ENCODE results near the gene SH3PXD2A.

The SH3PXD2A gene

DNA sequence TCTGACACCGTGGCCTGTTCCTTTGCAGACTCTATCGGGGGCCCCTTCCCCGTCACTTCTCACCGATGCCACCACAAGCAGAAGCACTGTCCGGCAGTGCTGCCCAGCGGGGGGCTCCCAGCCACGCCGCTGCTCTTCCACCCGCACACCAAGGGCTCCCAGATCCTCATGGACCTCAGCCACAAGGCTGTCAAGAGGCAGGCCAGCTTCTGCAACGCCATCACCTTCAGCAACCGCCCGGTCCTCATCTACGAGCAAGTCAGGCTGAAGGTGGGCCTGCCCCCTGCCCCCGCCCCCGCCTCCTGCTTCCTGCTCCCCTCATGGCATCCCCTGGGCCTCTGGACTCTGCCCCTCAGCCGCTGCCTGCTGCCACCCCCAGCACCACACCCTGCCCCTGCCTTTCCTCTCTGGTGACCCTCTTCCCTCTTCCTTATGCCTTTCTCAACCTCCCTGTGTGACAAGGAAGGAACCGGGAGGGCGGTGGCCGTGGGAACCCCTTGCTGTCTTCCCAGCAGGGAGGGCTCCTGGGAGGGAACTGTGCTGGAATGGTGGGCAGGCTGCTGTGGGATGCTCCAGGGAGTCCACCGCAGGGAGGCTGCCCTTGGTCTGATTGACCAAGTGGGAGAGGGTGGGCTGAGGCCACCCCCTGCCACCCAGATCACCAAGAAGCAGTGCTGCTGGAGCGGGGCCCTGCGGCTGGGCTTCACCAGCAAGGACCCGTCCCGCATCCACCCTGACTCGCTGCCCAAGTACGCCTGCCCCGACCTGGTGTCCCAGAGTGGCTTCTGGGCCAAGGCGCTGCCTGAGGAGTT is 284.3 kb downstream of the SH3PXD2A start:
- H3K27me3 ChIP-seq (ENCODE audit: insufficient read depth, low read depth), result no peaks in the 10 kb centered on the region
- TF ChIP-seq, protein P1, sequence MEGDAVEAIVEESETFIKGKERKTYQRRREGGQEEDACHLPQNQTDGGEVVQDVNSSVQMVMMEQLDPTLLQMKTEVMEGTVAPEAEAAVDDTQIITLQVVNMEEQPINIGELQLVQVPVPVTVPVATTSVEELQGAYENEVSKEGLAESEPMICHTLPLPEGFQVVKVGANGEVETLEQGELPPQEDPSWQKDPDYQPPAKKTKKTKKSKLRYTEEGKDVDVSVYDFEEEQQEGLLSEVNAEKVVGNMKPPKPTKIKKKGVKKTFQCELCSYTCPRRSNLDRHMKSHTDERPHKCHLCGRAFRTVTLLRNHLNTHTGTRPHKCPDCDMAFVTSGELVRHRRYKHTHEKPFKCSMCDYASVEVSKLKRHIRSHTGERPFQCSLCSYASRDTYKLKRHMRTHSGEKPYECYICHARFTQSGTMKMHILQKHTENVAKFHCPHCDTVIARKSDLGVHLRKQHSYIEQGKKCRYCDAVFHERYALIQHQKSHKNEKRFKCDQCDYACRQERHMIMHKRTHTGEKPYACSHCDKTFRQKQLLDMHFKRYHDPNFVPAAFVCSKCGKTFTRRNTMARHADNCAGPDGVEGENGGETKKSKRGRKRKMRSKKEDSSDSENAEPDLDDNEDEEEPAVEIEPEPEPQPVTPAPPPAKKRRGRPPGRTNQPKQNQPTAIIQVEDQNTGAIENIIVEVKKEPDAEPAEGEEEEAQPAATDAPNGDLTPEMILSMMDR (conservative IDR thresholded peaks at IDR 0.05; ENCODE audit: low read depth, low read length), result no peak

DNA sequence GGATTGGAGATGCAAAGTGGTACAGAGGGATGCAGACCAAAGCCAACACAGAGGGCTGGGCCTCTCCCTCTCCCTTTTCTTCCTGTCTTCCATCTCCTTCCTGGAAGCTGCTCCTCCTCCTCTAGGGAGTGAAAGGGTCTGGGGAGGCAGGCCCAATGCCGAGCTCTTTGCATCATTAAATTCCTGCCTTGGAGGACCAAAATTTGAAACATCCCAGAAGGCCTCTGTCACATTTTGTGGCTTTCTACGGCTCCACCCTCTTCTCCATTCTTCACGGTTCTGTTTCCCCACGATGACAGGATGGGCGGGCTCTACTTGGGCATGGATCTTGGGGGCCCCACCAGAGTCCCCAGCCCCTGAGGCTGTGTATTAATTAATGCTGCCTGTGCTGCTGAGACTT is 285.5 kb downstream of the SH3PXD2A start:
- Histone ChIP-seq H3K27me3 (ENCODE audit: insufficient read depth, low read depth) (no peaks in the 10 kb centered on the region), H3K4me2 (no peak overlapping the region), H3K79me2 (ENCODE audit: insufficient read depth, low read depth) (no peaks in the 10 kb centered on the region), H3K4me1 (ENCODE audit: low read depth, poor library complexity, severe bottlenecking) (no peaks in the 10 kb centered on the region), H3K36me3 (ENCODE audit: insufficient read depth) (no peaks in the 10 kb centered on the region), H2AFZ (ENCODE audit: low read depth) (no peak overlapping the region), H3K9ac (no peak overlapping the region), H4K20me1 (ENCODE audit: insufficient read depth) (no peaks in the 10 kb centered on the region), H3K4me3 (IDR thresholded peaks at IDR 0.05; ENCODE audit: insufficient read depth, low read depth, low read length) (no peak overlapping the region), H3K27ac (no peak overlapping the region)
- TF ChIP-seq, protein P1 (conservative IDR thresholded peaks at IDR 0.05; ENCODE audit: low read depth, low read length), result no peak

More for the DNA sequence above, 284.3 kb downstream of the SH3PXD2A start:
- H3K9ac ChIP-seq, result no peak overlapping the region
- no peaks in the 10 kb centered on the region for H3K79me2 ChIP-seq (ENCODE audit: insufficient read depth, low read depth)
- no peak overlapping the region for H3K4me3 ChIP-seq (IDR thresholded peaks at IDR 0.05; ENCODE audit: insufficient read depth, low read depth, low read length)
- no peak overlapping the region for H3K27ac ChIP-seq
- H3K4me1 ChIP-seq (ENCODE audit: low read depth, poor library complexity, severe bottlenecking), result no peaks in the 10 kb centered on the region
- H4K20me1 ChIP-seq (ENCODE audit: insufficient read depth), result no peaks in the 10 kb centered on the region
- H3K36me3 ChIP-seq (ENCODE audit: insufficient read depth), result no peaks in the 10 kb centered on the region
- no peak overlapping the region for H3K4me2 ChIP-seq
- no peak overlapping the region for H2AFZ ChIP-seq (ENCODE audit: low read depth)

DNA sequence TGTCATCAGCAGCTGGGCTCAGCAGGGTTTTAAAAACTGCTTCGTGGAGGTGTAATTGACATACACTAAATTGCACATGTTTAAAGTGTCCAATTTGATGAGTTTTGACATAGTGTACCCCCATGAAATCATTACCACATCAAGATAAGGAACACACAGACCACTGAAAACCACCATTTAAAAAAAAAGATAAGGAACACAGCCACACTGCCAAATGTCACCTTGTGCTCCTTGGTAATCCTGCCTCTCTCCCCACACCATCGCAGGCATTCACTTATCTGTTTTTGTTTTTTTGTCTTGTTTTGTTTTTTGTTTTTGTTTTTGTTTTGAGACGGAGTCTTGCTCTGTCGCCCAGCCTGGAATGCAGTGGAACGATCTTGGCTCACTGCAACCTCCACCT is 286.9 kb downstream of the SH3PXD2A start:
- H3K36me3 ChIP-seq (ENCODE audit: insufficient read depth), result no peaks in the 10 kb centered on the region
- TF ChIP-seq, protein P1 (conservative IDR thresholded peaks at IDR 0.05; ENCODE audit: low read depth, low read length), result no peak
- no peaks in the 10 kb centered on the region for H4K20me1 ChIP-seq (ENCODE audit: insufficient read depth)
- H2AFZ ChIP-seq (ENCODE audit: low read depth), result no peak overlapping the region
- no peaks in the 10 kb centered on the region for H3K4me1 ChIP-seq (ENCODE audit: low read depth, poor library complexity, severe bottlenecking)
- no peaks in the 10 kb centered on the region for H3K79me2 ChIP-seq (ENCODE audit: insufficient read depth, low read depth)
- no peak overlapping the region for H3K27ac ChIP-seq
- no peak overlapping the region for H3K9ac ChIP-seq
- no peak overlapping the region for H3K4me2 ChIP-seq
- no peaks in the 10 kb centered on the region for H3K27me3 ChIP-seq (ENCODE audit: insufficient read depth, low read depth)
- H3K4me3 ChIP-seq (IDR thresholded peaks at IDR 0.05; ENCODE audit: insufficient read depth, low read depth, low read length), result no peak overlapping the region

DNA sequence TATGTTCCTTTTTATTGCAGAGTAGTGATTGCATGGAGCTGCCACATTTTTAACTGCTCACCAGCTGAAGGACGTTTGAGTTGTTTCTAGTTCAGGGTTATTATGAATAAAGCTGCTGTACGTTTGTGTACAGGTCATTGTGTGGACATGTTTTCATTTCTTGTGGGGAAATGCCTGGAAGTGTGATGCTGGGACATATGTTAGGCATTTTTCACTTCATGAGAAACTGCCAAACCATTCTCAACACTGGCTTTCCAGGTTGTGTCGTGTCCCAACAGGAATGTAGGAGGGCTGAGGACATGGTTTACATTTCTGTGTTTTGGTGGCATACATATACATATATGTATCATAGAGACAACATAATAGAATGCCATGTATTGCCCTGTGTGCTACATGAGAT is 288.8 kb downstream of the SH3PXD2A start:
- H3K36me3 ChIP-seq (ENCODE audit: insufficient read depth), result no peaks in the 10 kb centered on the region
- TF ChIP-seq, protein P1 (conservative IDR thresholded peaks at IDR 0.05; ENCODE audit: low read depth, low read length), result no peak
- H4K20me1 ChIP-seq (ENCODE audit: insufficient read depth), result no peaks in the 10 kb centered on the region
- H2AFZ ChIP-seq (ENCODE audit: low read depth), result no peak overlapping the region
- no peak overlapping the region for H3K4me2 ChIP-seq
- H3K9ac ChIP-seq, result no peak overlapping the region
- no peak overlapping the region for H3K27ac ChIP-seq
- H3K79me2 ChIP-seq (ENCODE audit: insufficient read depth, low read depth), result no peaks in the 10 kb centered on the region
- no peaks in the 10 kb centered on the region for H3K4me1 ChIP-seq (ENCODE audit: low read depth, poor library complexity, severe bottlenecking)
- H3K27me3 ChIP-seq (ENCODE audit: insufficient read depth, low read depth), result no peaks in the 10 kb centered on the region
- H3K4me3 ChIP-seq (IDR thresholded peaks at IDR 0.05; ENCODE audit: insufficient read depth, low read depth, low read length), result no peak overlapping the region

All from KMS-11 (cell line).